B cell (primary cell): ENCODE results near the gene BCL6B. TPM values are rescaled to one million over a fixed set of nuclear protein-coding genes. Genes with fewer than 3 reads are reported as not detected.

Experiments
- ATAC-seq: fragments of 200-7000 bp; cut with Tn5 transposase; one replicate; pipeline ENCODE4 v1.10.0; 2021; ENCODE audit warnings: low read depth, mild to moderate bottlenecking, moderate number of reproducible peaks, moderate library complexity
- CTCF ChIA-PET: fragments of 350-600 bp; sonication (Branson Sonifier 250); formaldehyde crosslinking; loops from one replicate; lab custom pipeline; 2021; ENCODE audit warnings: antibody characterized with exemption, inconsistent platforms; lab: Charles Lee
- POLR2A ChIA-PET: fragments of 350-600 bp; sonication (Branson Sonifier 250); formaldehyde crosslinking; loops from one replicate; lab custom pipeline; 2021; ENCODE audit warnings: antibody characterized with exemption; lab: Charles Lee
- DNase-seq: peaks from one replicate; pipeline ENCODE4 v3.0.0; 2013
- H2AFZ ChIP-seq: 2 replicates; pipeline ENCODE4 v1.6.1; 2012; ENCODE audit warnings: mild to moderate bottlenecking, low read depth, low read length; ENCODE audit not compliant: insufficient read depth, poor library complexity, severe bottlenecking
- H3K27ac ChIP-seq, 2 donors: 1 replicate in 1 of 2; 2 replicates in 1 of 2; pipeline ENCODE4 v1.5.1; 2012 to 2013; ENCODE audit warnings: low read length in 2 of 2, mild to moderate bottlenecking in 2 of 2, moderate library complexity in 1 of 2
- H3K27me3 ChIP-seq, 4 experiments: fragments of 200-600 bp in 1 of 4; sonication (generic) in 1 of 4; replicated peaks in 1 of 4; 1 replicate in 2 of 4; 2 replicates in 2 of 4; pipeline versions ENCODE4 v1.6.1 to v1.7.0; 2013 to 2016; ENCODE audit warnings: low read length in 3 of 4, mild to moderate bottlenecking in 2 of 4, mixed read lengths in 1 of 4, moderate library complexity in 1 of 4; ENCODE audit not compliant: insufficient read depth in 4 of 4, control insufficient read depth in 3 of 4; ENCODE audit errors: control extremely low read depth in 1 of 4
- H3K36me3 ChIP-seq, 2 experiments: replicated peaks in 1 of 2; 1 replicate in 1 of 2; 2 replicates in 1 of 2; pipeline versions ENCODE4 v1.6.1 to v1.7.1; 2013; ENCODE audit warnings: low read length in 1 of 2; ENCODE audit not compliant: insufficient read depth in 2 of 2, control insufficient read depth in 1 of 2; ENCODE audit errors: control extremely low read depth in 1 of 2, extremely low read depth in 1 of 2
- H3K4me1 ChIP-seq, 2 donors: fragments of 200-600 bp in 1 of 2; sonication (generic) in 1 of 2; 1 replicate in 1 of 2; 2 replicates in 1 of 2; pipeline versions ENCODE4 v1.5.1 to v1.6.1; 2013 to 2017; ENCODE audit warnings: low read length in 2 of 2; ENCODE audit not compliant: control insufficient read depth in 2 of 2, insufficient read depth in 2 of 2
- H3K4me2 ChIP-seq: replicated peaks from 2 replicates; pipeline ENCODE3; 2012; ENCODE audit warnings: mild to moderate bottlenecking, low read depth, low read length; ENCODE audit not compliant: poor library complexity, severe bottlenecking
- H3K4me3 ChIP-seq, 5 experiments: fragments of 200-600 bp in 1 of 5; sonication (generic) in 1 of 5; 1 replicate in 3 of 5; 2 replicates in 2 of 5; pipeline versions ENCODE4 v1.5.1 to v1.7.0; 2011 to 2016; ENCODE audit warnings: low read length in 4 of 5, mild to moderate bottlenecking in 4 of 5, low read depth in 2 of 5, control low read depth in 1 of 5, moderate library complexity in 1 of 5; ENCODE audit not compliant: insufficient read depth in 1 of 5; ENCODE audit errors: control extremely low read depth in 1 of 5, extremely low read depth in 1 of 5
- H3K79me2 ChIP-seq: fragments of 200-600 bp; sonication (generic); one replicate; pipeline ENCODE4 v1.6.0; 2016; ENCODE audit warnings: low read length; ENCODE audit not compliant: control insufficient read depth, insufficient read depth
- H3K9ac ChIP-seq: fragments of 200-600 bp; sonication (generic); 2 replicates; pipeline ENCODE4 v1.6.1; 2017; ENCODE audit warnings: mild to moderate bottlenecking, low read length, moderate library complexity
- H3K9me3 ChIP-seq, 3 donors: one replicate each; pipeline versions ENCODE4 v1.6.1 to v1.7.1; 2013; ENCODE audit warnings: low read length in 2 of 3; ENCODE audit not compliant: control insufficient read depth in 2 of 3, insufficient read depth in 1 of 3; ENCODE audit errors: control extremely low read depth in 1 of 3
- H4K20me1 ChIP-seq: 2 replicates; pipeline ENCODE4 v1.6.0; 2012; ENCODE audit warnings: mild to moderate bottlenecking, low read length; ENCODE audit not compliant: insufficient read depth, control insufficient read depth, poor library complexity, severe bottlenecking
- H3K27ac Mint-ChIP-seq: one replicate; pipeline ENCODE4 v1.8.0; 2021; ENCODE audit warnings: mixed read lengths
- H3K27me3 Mint-ChIP-seq: one replicate; pipeline ENCODE4 v1.8.0; 2021; ENCODE audit warnings: mixed read lengths
- H3K4me1 Mint-ChIP-seq: one replicate; pipeline ENCODE4 v1.8.0; 2021; ENCODE audit warnings: mixed read lengths
- H3K4me3 Mint-ChIP-seq: one replicate; pipeline ENCODE4 v1.8.0; 2021; ENCODE audit warnings: mixed read lengths
- H3K9me3 Mint-ChIP-seq: one replicate; pipeline ENCODE4 v1.8.0; 2022; ENCODE audit warnings: mixed read lengths; ENCODE audit not compliant: insufficient read depth
- EZH2 ChIP-seq: IDR thresholded peaks from 2 replicates; pipeline ENCODE4 v1.6.1; 2012; ENCODE audit warnings: borderline replicate concordance, low read depth, mild to moderate bottlenecking, moderate library complexity, low read length; ENCODE audit not compliant: insufficient read depth, poor library complexity, severe bottlenecking
- WGBS: methylation state at CpG from one replicate; pipeline ENCODE4 v1.1.5; 2013; ENCODE audit warnings: missing lambda C conversion rate; ENCODE audit not compliant: insufficient coverage; 5-methylcytosine and 5-hydroxymethylcytosine counted together
- intact Hi-C: fragments of 100-400 bp; cut with micrococcal nuclease; formaldehyde crosslinking; loops from one replicate; pipeline ENCODE4 v1.10.0; 2022
- polyA plus RNA-seq: library from polyadenylated mRNA; depleted of rRNA; stranded (reverse); fragments of >200 nt; gene quantifications from 2 replicates; pipeline ENCODE4 v1.2.3, GENCODE V29; 2012
- total RNA-seq, 2 donors: library from RNA; stranded (reverse); fragments of 120-200 nt in 1 of 2; gene quantifications; 1 replicate in 1 of 2; 2 replicates in 1 of 2; pipeline versions ENCODE4 v1.2.3 to v1.2.4, GENCODE V29; 2013 to 2022
- TF ChIP-seq, protein P1 (sequence below): fragments of 200-600 bp; IDR thresholded peaks from one replicate; pipeline ENCODE4 v1.8.0; 2022; ENCODE audit warnings: antibody characterized with exemption, mild to moderate bottlenecking

The BCL6B gene
- total and polyA plus RNA-seq, 2 donors (not counting 1 experiment from before 2014, with no cell fraction given), result 0.25 to 0.34 TPM

DNA sequence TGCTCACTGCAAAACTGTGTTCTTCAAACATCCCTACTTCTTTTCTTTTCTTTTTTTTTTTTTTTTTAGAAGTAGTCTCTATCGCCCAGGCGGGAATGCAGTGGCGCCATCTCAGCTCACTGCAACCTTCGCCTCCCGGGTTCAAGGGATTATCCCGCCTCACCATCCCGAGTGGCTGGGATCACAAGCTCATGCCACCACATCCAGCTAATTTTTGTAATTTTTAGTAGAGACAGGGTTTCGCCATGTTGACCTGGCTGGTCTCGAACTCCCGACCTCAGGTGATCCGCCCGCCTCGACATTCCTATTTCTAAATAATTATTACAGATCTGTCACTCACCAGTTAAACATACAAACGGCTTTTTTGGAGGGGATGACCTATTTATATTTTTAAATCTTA is 11.4 kb upstream of the BCL6B start:
- Histone ChIP-seq H3K9me3 (peaks cover 0 to 3% (median 0%) of the 10 kb centered on the region in 3 donors), H3K9ac (peak overlapping the region; percentile 89), H2AFZ (no peak overlapping the region), H3K27ac (peak overlapping the region in 1 of 2 donors; percentile 99), H4K20me1 (peaks cover 36% of the 10 kb centered on the region), H3K79me2 (peaks cover 72% of the 10 kb centered on the region), H3K4me2 (peak overlapping the region; percentile 86), H3K4me1 (peaks cover 40 to 55% of the 10 kb centered on the region in 2 donors), H3K36me3 (peaks cover 1 to 25% of the 10 kb centered on the region in 2 experiments), H3K4me3 (peak overlapping the region; percentile 95 to 100 (median 96)), H3K27me3 (no peaks in the 10 kb centered on the region)
- ChIA-PET POLR2A (interaction anchor here (0.6 to 1.0 kb wide), 3 partner anchors 100 to 225 kb away, joined by 3 to 6 read pairs (median 4); no protein-coding TSS in a partner anchor), CTCF (interaction anchor here (1.2 to 1.6 kb wide), 5 partner anchors 10 to 130 kb away, joined by 3 to 14 read pairs (median 3); no protein-coding TSS in a partner anchor)
- Mint-ChIP-seq H3K4me3 (peak overlapping the region; percentile 99), H3K9me3 (no peaks in the 10 kb centered on the region), H3K4me1 (peaks cover 69% of the 10 kb centered on the region), H3K27me3 (no peaks in the 10 kb centered on the region), H3K27ac (peak overlapping the region; percentile 100)
- 75% methylated on average over 6 of the region's 14 CpGs for WGBS
- no peak for ATAC-seq
- intact Hi-C loops, result loop anchor here (5.0 to 10.0 kb wide), 3 partner anchors 563 to 1426 kb away; partner anchors contain the start of genes CD68, KDM6B and NDEL1
- no peak for DNase-seq
- TF ChIP-seq, protein P1, sequence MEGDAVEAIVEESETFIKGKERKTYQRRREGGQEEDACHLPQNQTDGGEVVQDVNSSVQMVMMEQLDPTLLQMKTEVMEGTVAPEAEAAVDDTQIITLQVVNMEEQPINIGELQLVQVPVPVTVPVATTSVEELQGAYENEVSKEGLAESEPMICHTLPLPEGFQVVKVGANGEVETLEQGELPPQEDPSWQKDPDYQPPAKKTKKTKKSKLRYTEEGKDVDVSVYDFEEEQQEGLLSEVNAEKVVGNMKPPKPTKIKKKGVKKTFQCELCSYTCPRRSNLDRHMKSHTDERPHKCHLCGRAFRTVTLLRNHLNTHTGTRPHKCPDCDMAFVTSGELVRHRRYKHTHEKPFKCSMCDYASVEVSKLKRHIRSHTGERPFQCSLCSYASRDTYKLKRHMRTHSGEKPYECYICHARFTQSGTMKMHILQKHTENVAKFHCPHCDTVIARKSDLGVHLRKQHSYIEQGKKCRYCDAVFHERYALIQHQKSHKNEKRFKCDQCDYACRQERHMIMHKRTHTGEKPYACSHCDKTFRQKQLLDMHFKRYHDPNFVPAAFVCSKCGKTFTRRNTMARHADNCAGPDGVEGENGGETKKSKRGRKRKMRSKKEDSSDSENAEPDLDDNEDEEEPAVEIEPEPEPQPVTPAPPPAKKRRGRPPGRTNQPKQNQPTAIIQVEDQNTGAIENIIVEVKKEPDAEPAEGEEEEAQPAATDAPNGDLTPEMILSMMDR, result no peak
- TF ChIP-seq EZH2, result no peak

DNA sequence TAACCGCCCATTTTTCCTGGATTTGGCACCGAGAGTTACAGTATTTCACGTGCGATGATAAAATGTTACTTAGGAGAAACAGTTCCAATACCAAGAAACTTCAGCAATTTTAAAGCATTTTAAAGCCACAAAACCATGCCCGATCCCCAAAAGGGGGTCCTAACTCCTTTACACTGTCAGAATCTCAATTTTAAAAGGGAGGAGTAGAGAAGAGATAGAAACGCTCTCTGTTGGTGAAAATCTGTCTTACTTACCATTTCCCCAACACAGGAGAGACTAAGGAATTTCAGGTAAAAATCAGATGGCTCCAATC is 11.0 kb upstream of the BCL6B start:
- peak overlapping the region; percentile 81 for H2AFZ ChIP-seq
- H3K4me1 Mint-ChIP-seq, result peaks cover 64% of the 10 kb centered on the region
- ChIA-PET POLR2A (interaction anchor here (0.6 to 2.4 kb wide), 7 partner anchors 9 to 676 kb away, joined by 3 to 8 read pairs (median 4); partner anchors contain the start of genes SLC16A13 and TP53), CTCF (interaction anchor here (1.0 to 1.9 kb wide), 10 partner anchors 8 to 130 kb away, joined by 3 to 14 read pairs (median 4); partner anchors contain the start of gene SLC16A11)
- peak overlapping the region; percentile 95 to 100 (median 96) for H3K4me3 ChIP-seq
- H3K4me3 Mint-ChIP-seq, result peak overlapping the region; percentile 99
- no peaks in the 10 kb centered on the region for H3K27me3 Mint-ChIP-seq
- ATAC-seq, result no peak
- H3K36me3 ChIP-seq, result peaks cover 1 to 26% of the 10 kb centered on the region in 2 experiments
- H3K9ac ChIP-seq, result peak overlapping the region; percentile 89
- no peak for DNase-seq
- peaks cover 0 to 3% (median 0%) of the 10 kb centered on the region in 3 donors for H3K9me3 ChIP-seq
- peak overlapping the region; percentile 100 for H3K27ac Mint-ChIP-seq
- H3K4me2 ChIP-seq, result peak overlapping the region; percentile 86
- intact Hi-C loops, result loop anchor here (1.0 to 10.0 kb wide), 4 partner anchors 8 to 1425 kb away; partner anchors contain the start of genes CD68, KDM6B and NDEL1
- no peaks in the 10 kb centered on the region for H3K27me3 ChIP-seq
- H3K79me2 ChIP-seq, result peaks cover 72% of the 10 kb centered on the region
- H3K27ac ChIP-seq, result peak overlapping the region; percentile 97 to 99
- no peaks in the 10 kb centered on the region for H3K9me3 Mint-ChIP-seq
- peaks cover 31% of the 10 kb centered on the region for H4K20me1 ChIP-seq
- TF ChIP-seq, protein P1, result no peak
- TF ChIP-seq EZH2, result no peak
- H3K4me1 ChIP-seq, result peaks cover 40 to 59% of the 10 kb centered on the region in 2 donors
- WGBS, result no CpG with 5 or more reads among the region's 6 CpGs
